Stimulated activated CD4-positive, alpha-beta T cell treated with anti-CD3 and anti-CD28 coated beads, Interleukin-2, amount 100 ng/mL, for 24 hours (primary cell): ENCODE results near the gene ZSCAN5B.
"Not testable (repeated sequence)": the region's sequence is repeated elsewhere in the genome, so short reads cannot be mapped to it uniquely, and the experiment has no call there.

Source experiments
- DNase-seq, 2 donors: peaks; one replicate each; pipeline ENCODE4 v3.0.0-alpha.2; 2020

The ZSCAN5B gene

GRCh38 chr19:56175861-56176307 lies 21.7 kb downstream of the ZSCAN5B start, which contains the start of gene GALP:
Gene GALP (plus strand): TSS chr19:56176008. CDS start chr19:56177109, 1,101 bp downstream.
- not testable (repeated sequence) for DNase-seq

GRCh38 chr19:56174550-56174949 lies 23.0 kb downstream of the ZSCAN5B start:
- DNase-seq: no peak

GRCh38 chr19:56174086-56174485 lies 23.5 kb downstream of the ZSCAN5B start:
- DNase-seq: no peak

GRCh38 chr19:56170261-56170660 lies 27.3 kb downstream of the ZSCAN5B start:
- no peak for DNase-seq

GRCh38 chr19:56167064-56167578 lies 30.5 kb downstream of the ZSCAN5B start:
- DNase-seq: no peak

GRCh38 chr19:56163097-56163496 lies 34.5 kb downstream of the ZSCAN5B start:
- DNase-seq: no peak

- DNase-seq: peak in 1 of 2 donors; percentile 20
Observed at GRCh38 chr19:56162258-56162657, 35.3 kb downstream of the ZSCAN5B start.

- no peak for DNase-seq
Observed at GRCh38 chr19:56161534-56161933, 36.0 kb downstream of the ZSCAN5B start.

GRCh38 chr19:56159622-56160271 lies 37.8 kb downstream of the ZSCAN5B start:
- DNase-seq: no peak

GRCh38 chr19:56159009-56159559 lies 38.5 kb downstream of the ZSCAN5B start:
- no peak for DNase-seq

- no peak for DNase-seq
Observed at GRCh38 chr19:56158170-56158757, 39.3 kb downstream of the ZSCAN5B start.

- DNase-seq: no peak
Observed at GRCh38 chr19:56156768-56157167, 40.8 kb downstream of the ZSCAN5B start.

- DNase-seq: peak in 1 of 2 donors; percentile 19
Observed at GRCh38 chr19:56155124-56155687, 42.4 kb downstream of the ZSCAN5B start.

- no peak for DNase-seq
Observed at GRCh38 chr19:56153507-56153906, 44.1 kb downstream of the ZSCAN5B start.

GRCh38 chr19:56152644-56153043 lies 44.9 kb downstream of the ZSCAN5B start:
- DNase-seq: no peak

- no peak for DNase-seq
Observed at GRCh38 chr19:56150358-56150757, 47.2 kb downstream of the ZSCAN5B start.

GRCh38 chr19:56149656-56150038 lies 47.9 kb downstream of the ZSCAN5B start:
- no peak for DNase-seq

- not testable (repeated sequence) for DNase-seq
Observed at GRCh38 chr19:56148955-56149655, 48.5 kb downstream of the ZSCAN5B start.

- DNase-seq: no peak
Observed at GRCh38 chr19:56148096-56148495, 49.5 kb downstream of the ZSCAN5B start.

GRCh38 chr19:56147307-56147706 lies 50.3 kb downstream of the ZSCAN5B start:
- no peak for DNase-seq

GRCh38 chr19:56146904-56147303 lies 50.7 kb downstream of the ZSCAN5B start:
- DNase-seq: no peak

- no peak for DNase-seq
Observed at GRCh38 chr19:56145698-56146097, 51.9 kb downstream of the ZSCAN5B start.

GRCh38 chr19:56144831-56145230 lies 52.8 kb downstream of the ZSCAN5B start:
- DNase-seq: no peak
